Omental fat pad (tissue), 4 donors: ENCODE data around the gene POR. TPM values are rescaled to one million over a fixed set of nuclear protein-coding genes. Genes with fewer than 3 reads are reported as not detected.

Experiments
- ATAC-seq: fragments of 150-250 bp; one replicate; pipeline ENCODE4 v1.9.1; 2016; ENCODE audit warnings: mild to moderate bottlenecking, moderate library complexity; ENCODE audit not compliant: low FRiP score
- DNase-seq: peaks from one replicate; pipeline ENCODE4 v3.0.0-alpha.2; 2019; ENCODE audit warnings: low spot score
- total RNA-seq, 4 donors: library from RNA; depleted of rRNA; stranded (reverse); fragments of >200 nt; gene quantifications; one replicate each; pipeline ENCODE4 v1.1.0, GENCODE V29; 2016
- TF ChIP-seq, protein P1 (sequence below), 3 donors: fragments of 450-650 bp; IDR thresholded peaks; one replicate each; pipeline ENCODE4 v1.5.1; 2016 to 2017; ENCODE audit warnings: antibody characterized with exemption in 3 of 3, mild to moderate bottlenecking in 3 of 3, moderate library complexity in 2 of 3

The POR gene
- total RNA-seq, 4 donors from 2014 or later = 105 to 243 (median 150) TPM

DNA sequence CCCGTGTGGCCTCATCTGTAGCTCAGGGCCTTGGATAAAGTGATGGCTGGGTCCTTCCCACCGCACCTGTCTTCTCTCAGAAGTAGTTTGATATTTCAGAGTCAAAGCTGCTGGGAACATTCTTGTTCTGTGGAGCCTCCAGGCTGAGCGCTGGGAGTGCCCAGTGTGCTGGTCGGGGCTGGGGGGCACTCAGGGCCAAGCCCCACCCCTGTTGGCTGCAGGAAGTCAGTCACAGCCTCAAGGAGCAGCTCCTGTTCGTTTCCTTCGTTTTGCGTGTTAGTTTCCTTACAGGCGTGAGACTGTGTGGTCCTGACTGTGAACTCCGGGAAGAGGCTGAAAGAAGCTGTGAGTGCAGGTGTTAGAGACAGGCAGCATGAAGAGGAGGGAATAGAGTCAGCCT lies 33.2 kb downstream of the POR start:
- DNase-seq (no peak), ATAC-seq (no peak)
- TF ChIP-seq, protein P1, sequence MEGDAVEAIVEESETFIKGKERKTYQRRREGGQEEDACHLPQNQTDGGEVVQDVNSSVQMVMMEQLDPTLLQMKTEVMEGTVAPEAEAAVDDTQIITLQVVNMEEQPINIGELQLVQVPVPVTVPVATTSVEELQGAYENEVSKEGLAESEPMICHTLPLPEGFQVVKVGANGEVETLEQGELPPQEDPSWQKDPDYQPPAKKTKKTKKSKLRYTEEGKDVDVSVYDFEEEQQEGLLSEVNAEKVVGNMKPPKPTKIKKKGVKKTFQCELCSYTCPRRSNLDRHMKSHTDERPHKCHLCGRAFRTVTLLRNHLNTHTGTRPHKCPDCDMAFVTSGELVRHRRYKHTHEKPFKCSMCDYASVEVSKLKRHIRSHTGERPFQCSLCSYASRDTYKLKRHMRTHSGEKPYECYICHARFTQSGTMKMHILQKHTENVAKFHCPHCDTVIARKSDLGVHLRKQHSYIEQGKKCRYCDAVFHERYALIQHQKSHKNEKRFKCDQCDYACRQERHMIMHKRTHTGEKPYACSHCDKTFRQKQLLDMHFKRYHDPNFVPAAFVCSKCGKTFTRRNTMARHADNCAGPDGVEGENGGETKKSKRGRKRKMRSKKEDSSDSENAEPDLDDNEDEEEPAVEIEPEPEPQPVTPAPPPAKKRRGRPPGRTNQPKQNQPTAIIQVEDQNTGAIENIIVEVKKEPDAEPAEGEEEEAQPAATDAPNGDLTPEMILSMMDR (IDR thresholded peaks at IDR 0.05) = no peak

DNA sequence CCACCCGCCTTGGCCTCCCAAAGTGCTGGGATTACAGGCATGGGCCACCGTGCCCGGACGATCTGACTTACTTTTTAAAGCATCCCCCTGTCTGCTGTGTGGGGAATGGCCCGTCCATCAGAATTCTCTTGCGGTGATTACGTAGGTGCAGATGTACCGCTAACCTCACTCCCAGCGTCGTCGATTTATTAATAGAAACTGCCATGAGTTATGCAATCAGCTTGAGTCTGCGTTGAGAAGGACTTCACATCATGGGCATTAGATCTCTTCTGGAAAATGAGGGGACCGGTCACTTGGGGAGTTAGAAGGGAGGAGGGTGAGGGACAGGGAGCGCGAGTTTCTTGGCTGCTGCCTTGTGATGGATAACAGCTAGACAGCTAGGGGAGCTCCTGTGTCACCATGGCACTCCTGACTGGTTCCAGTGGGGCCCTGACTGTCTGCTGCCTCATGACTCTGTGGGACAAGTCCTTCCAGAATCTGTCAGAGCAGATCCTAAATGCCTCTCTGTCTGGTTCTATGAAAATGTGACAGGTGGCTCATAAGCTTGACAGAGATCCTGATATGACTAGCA lies 35.2 kb downstream of the POR start:
- ATAC-seq = no peak
- TF ChIP-seq, protein P1 (IDR thresholded peaks at IDR 0.05) = no peak
- DNase-seq = no peak

DNA sequence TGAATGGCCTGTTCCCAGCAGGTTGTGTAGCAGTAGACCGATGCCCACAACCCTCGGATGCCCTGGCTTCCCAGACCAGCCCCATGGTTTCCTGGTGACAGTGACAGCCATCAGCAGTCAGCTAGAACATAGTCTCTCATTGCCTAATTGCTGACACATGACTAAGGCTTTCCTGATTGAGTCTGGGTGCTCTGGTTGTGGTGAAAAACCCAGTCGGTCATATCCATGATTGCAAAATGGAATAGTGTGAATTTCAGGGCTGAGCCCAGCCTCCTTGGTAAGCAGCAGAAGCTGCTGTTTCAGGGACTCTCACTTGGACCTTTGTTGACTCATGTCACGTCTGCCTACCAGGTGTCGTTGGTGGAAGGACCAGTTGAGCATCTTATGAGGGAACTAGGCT lies 36.6 kb downstream of the POR start:
- ATAC-seq (peak; percentile 56), DNase-seq (no peak)

DNA sequence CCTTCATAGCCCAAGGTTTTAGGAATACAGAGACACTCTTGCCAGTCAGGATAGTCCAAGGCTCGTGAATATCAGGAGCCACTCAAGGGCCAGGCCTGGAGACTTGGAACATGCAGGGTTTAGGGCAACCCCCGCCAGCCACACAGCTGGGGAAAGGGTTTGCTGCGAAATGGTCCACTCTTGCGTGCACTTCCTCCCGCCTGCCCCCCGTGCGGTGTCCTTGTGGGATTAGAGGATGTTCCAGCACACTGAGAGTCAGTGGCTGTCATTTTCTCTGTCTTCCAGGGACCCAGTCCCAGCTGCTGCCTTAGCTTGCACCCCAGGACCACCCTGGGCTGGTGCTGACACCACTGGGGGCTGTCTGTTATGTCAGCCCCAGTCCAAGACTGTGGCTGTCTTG lies 38.5 kb downstream of the POR start:
- no peak for DNase-seq
- TF ChIP-seq, protein P1 (IDR thresholded peaks at IDR 0.05) = no peak
- ATAC-seq = no peak

More for the DNA sequence above, 36.6 kb downstream of the POR start:
- TF ChIP-seq, protein P1 (IDR thresholded peaks at IDR 0.05) = no peak

DNA sequence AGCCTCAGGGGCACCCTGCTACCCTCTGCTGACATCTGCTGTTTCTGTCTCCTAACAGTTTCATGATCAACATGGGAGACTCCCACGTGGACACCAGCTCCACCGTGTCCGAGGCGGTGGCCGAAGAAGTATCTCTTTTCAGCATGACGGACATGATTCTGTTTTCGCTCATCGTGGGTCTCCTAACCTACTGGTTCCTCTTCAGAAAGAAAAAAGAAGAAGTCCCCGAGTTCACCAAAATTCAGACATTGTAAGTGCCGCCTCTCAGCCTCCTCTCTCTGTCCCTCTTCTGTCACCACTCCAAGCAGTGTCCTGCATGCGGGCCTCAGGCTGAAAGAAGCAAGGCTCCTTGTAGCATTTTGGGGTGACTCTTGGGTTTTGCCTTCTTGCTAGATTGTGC lies 39.0 kb downstream of the POR start:
- no peak for ATAC-seq
- no peak for DNase-seq
- TF ChIP-seq, protein P1 (IDR thresholded peaks at IDR 0.05) = no peak

DNA sequence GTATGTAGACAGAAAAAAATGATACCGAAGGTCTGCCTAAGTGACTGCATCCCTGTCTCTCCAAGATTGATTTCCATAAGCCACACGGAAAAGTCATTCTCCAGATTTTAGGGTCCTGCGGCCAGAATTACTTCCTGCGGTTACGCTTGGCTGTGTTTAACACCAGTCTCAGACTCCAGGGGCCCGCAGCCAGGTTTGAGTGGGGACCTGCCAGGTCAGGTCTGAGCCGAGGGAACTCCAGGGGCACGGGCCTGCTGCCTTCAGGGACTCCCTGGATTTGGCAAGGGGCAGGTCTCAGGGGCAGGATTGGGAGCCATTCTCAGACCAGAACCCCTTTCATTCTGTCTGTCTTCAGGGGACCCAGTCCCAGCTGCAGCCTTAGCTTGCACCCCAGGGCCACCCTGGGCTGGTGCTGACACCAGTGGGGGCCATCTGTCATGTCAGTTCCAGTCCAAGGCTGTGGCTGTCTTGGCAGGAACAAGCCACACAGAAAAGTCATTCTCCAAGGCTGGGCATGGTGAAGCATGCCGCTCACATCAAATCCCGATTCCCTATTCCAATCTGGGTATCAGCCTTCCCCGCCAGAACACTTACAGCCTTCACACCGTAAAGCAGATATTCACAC lies 40.5 kb downstream of the POR start:
- TF ChIP-seq, protein P1 (IDR thresholded peaks at IDR 0.05) = no peak
- ATAC-seq (no peak), DNase-seq (no peak)
